HepG2 (cell line): ENCODE results near the gene SKI.

Experiments used
- POLR2A ChIP-seq, 2 experiments: IDR thresholded peaks; 2 replicates each; pipeline ENCODE4 v1.6.1; 2011; ENCODE audit warnings: low read depth in 2 of 2, low read length in 2 of 2, mild to moderate bottlenecking in 1 of 2, moderate library complexity in 1 of 2; ENCODE audit not compliant: insufficient read depth in 1 of 2
- TF ChIP-seq, protein P1 (sequence below), 2 experiments: sonication (generic) in 1 of 2; formaldehyde crosslinking in 1 of 2; IDR thresholded peaks; 2 replicates each; pipeline versions ENCODE4 v1.5.1 to v1.6.1; 2011 to 2020; ENCODE audit warnings: borderline replicate concordance in 1 of 2, low read depth in 1 of 2, low read length in 1 of 2, mild to moderate bottlenecking in 1 of 2, missing genetic modification reagents in 1 of 2, moderate library complexity in 1 of 2

DNA sequence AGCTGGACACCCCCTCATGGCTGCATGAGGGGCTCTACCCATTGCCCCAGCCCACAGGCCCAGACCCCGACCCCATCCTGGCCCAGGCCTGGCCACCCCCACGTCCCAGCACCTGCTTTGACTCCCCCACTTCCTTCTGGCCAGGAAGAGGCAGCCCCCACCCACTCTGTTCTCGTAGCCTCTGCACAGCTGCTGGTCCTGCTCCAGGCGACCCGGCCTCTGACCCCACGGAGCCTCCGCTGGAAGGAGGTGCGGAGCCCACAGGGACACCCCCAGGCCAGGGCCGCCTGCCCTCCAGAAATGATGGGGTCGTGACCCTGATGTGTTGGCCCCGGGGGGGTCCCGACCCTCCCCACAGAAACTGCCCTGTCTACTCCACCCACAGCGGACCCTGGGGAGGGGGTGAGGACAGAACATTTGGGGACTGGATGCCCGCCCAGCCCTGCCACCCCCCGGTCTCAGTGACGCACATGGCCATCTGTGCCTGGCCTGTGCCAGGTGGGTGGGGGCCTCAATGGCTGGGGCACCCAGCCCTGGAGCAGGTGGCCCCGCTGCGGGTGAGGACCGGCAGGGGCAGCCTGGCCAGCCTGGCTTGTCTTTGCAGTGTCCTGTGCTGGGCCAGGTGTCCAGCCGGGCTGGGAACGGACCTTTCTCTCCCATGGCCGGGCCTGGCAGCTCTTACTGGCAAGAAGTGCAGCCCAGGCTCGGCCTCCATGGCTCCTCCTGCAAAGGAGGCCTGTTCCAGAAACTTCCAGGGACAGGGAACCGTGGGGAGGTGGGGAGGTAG, 84.6 kb downstream of the SKI start:
- TF ChIP-seq POLR2A (IDR thresholded peaks at IDR 0.05; ENCODE audit: insufficient read depth in 1 of 2, low read depth in 2 of 2, low read length in 2 of 2), result no peak
- TF ChIP-seq, protein P1, sequence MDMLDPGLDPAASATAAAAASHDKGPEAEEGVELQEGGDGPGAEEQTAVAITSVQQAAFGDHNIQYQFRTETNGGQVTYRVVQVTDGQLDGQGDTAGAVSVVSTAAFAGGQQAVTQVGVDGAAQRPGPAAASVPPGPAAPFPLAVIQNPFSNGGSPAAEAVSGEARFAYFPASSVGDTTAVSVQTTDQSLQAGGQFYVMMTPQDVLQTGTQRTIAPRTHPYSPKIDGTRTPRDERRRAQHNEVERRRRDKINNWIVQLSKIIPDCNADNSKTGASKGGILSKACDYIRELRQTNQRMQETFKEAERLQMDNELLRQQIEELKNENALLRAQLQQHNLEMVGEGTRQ (IDR thresholded peaks at IDR 0.05; ENCODE audit: low read depth, low read length), result no peak
- TF ChIP-seq, protein P1 (CRISPR knock-in tag; IDR thresholded peaks at IDR 0.05; ENCODE audit: borderline replicate concordance), result no peak
